ENCODE measurements around the gene ZSWIM3. TPM values are rescaled to one million over a fixed set of nuclear protein-coding genes. Genes with fewer than 3 reads are reported as not detected.

Gene ZSWIM3
- total RNA-seq, 2 experiments from 2014 or later = 5.1 to 5.8 TPM

GRCh38 chr20:45913116-45913515 is 55.7 kb downstream of the ZSWIM3 start:
- CTCF ChIA-PET = no interaction called here
- Mint-ChIP-seq H3K27me3 (ENCODE audit: low read depth) (peaks cover 23% of the 10 kb centered on the region), H3K27ac (no peak overlapping the region), H3K9me3 (ENCODE audit: insufficient read depth) (no peaks in the 10 kb centered on the region), H3K36me3 (ENCODE audit: low read depth) (no peaks in the 10 kb centered on the region), H3K4me3 (no peak overlapping the region), H3K4me1 (ENCODE audit: low read depth) (peaks cover 25% of the 10 kb centered on the region)
- POLR2A ChIA-PET = no interaction called here
- ATAC-seq = no peak
- no peak for DNase-seq

- ChIA-PET CTCF (no interaction called here), POLR2A (no interaction called here)
- Mint-ChIP-seq H3K4me3 (no peak overlapping the region), H3K9me3 (ENCODE audit: insufficient read depth) (no peaks in the 10 kb centered on the region), H3K27ac (no peak overlapping the region), H3K4me1 (ENCODE audit: low read depth) (peaks cover 4% of the 10 kb centered on the region), H3K27me3 (ENCODE audit: low read depth) (peaks cover 35% of the 10 kb centered on the region), H3K36me3 (ENCODE audit: low read depth) (no peaks in the 10 kb centered on the region)
- no peak for ATAC-seq
- DNase-seq = no peak
Observed at GRCh38 chr20:45917790-45918141, 60.4 kb downstream of the ZSWIM3 start.

DNA sequence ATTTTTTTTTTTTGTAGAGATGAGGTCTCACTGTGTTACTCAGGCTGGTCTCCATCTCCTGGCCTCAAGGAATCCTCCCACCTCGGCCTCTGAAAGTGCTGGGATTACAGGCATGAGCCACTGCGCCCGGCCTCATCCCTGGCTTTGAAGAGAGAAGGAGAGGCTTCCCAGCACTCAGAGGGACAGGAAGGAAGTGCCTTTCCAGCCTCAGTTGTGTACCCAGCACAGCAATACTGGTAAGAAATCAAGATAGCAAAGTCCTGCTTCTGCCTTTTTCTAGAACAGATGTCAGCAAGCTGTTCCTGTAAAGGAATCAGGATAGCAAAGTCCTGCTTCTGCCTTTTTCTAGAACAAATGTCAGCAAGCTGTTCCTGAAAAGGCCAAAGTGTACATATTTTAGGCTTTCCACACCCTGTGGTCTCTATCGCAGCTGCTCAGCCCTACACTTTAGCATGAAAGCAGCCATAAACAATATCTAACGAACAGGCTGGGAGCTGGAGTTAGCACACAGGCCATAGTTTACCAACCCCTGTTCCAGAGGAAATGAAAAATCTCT is 60.8 kb downstream of the ZSWIM3 start:
- Mint-ChIP-seq H3K4me1 (ENCODE audit: low read depth) (peaks cover 4% of the 10 kb centered on the region), H3K4me3 (no peak overlapping the region), H3K9me3 (ENCODE audit: insufficient read depth) (no peaks in the 10 kb centered on the region), H3K27ac (no peak overlapping the region), H3K36me3 (ENCODE audit: low read depth) (no peaks in the 10 kb centered on the region), H3K27me3 (ENCODE audit: low read depth) (peaks cover 34% of the 10 kb centered on the region)
- CTCF ChIA-PET = no interaction called here
- POLR2A ChIA-PET = no interaction called here
- no peak for DNase-seq
- ATAC-seq = no peak

DNA sequence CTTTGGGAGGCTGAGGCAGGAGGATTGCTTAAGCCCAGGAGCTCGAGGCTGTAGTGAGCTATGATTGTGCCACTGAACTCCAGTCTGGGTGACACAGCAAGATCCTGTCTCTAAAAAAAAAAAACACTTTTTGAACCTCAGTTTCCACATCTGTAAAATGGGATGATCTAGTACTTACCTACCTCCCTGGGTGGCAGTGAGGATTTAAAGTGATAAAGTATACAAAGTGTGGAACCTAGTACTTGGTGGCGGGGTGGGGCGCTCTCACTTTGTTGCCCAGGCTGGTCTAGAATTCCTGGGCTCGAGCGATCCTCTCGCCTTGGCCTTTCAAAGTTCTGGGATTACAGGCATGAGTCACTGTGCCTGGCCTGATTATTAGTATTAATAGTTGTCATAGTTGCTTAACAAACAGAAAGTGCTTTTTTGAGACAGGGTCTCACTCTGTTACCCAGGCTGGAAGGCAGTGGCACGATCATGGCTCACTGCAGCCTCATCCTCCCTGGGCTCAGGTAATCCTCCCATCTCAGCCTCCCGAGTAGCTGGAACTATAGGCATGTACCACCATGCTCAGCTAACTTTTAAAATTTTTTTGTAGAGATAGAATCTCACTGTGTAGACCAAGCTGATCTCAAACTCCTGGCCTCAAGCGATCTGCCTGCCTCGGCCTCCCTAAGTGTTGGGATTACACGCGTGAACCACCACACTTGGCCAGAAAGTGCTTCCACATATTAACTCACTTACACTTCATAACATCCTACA is 61.5 kb downstream of the ZSWIM3 start:
- Mint-ChIP-seq H3K36me3 (ENCODE audit: low read depth) (no peaks in the 10 kb centered on the region), H3K4me3 (no peak overlapping the region), H3K9me3 (ENCODE audit: insufficient read depth) (no peaks in the 10 kb centered on the region), H3K27me3 (ENCODE audit: low read depth) (peaks cover 35% of the 10 kb centered on the region), H3K4me1 (ENCODE audit: low read depth) (peaks cover 4% of the 10 kb centered on the region), H3K27ac (no peak overlapping the region)
- POLR2A ChIA-PET = interaction anchor here (1.2 kb wide), 1 partner anchor 16 kb away, joined by 5 read pairs; the partner anchor contains the start of gene PCIF1
- CTCF ChIA-PET = no interaction called here
- ATAC-seq = no peak
- DNase-seq = no peak

DNA sequence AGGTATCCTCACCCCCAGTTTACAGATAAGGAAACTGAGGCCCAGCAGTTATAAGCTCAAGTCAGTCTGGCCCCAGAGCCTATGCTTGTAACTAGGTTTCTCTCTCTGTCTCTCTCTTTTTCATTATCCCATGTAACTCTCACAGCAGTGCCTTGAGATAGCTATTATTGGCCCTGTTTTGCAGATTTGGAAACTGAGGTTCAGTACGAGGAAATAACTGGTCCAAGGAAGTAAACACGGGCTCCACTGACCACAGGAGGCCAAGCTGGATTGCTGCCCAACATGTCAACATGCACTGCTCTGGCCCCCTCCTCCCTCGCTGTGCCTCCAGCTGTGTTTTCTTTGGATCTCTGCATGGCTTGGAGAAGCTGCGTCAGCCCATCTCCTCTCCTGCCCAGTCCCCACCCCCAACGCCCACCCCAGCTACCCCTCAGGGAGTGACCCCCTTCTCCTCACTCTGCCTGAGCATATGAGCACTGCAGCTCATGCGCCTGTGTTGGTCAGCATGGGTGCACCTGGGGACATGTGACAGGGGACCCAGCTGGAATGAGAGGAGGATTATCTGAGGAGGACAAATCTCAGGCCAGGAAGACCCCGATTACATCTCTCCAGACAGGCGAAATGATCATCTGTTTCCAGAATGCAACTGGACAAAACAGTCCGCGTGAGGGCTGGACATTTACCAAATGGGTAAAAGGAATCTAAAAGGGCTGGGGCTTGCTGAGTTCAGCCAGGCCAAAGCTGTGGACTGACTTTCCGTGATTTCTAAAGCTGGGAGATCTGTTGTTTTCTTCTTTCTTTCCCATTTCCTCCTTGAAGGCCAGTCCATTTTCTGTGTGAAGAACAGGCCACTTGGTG is 62.4 kb downstream of the ZSWIM3 start:
- Mint-ChIP-seq H3K4me1 (ENCODE audit: low read depth) (peaks cover under 1% of the 10 kb centered on the region), H3K36me3 (ENCODE audit: low read depth) (no peaks in the 10 kb centered on the region), H3K27me3 (ENCODE audit: low read depth) (peaks cover 27% of the 10 kb centered on the region), H3K9me3 (ENCODE audit: insufficient read depth) (no peaks in the 10 kb centered on the region), H3K27ac (no peak overlapping the region), H3K4me3 (no peak overlapping the region)
- ATAC-seq (no peak), DNase-seq (no peak)
- CTCF ChIA-PET = interaction anchor here (1.3 to 1.9 kb wide), 2 partner anchors 13 to 50 kb away, joined by 5 to 6 read pairs; no protein-coding TSS in a partner anchor
- POLR2A ChIA-PET = interaction anchor here (0.7 to 1.2 kb wide), 2 partner anchors 15 to 28 kb away, joined by 3 to 5 read pairs; partner anchors contain the start of gene PCIF1

- Mint-ChIP-seq H3K9me3 (ENCODE audit: insufficient read depth) (no peaks in the 10 kb centered on the region), H3K36me3 (ENCODE audit: low read depth) (no peaks in the 10 kb centered on the region), H3K27me3 (ENCODE audit: low read depth) (peaks cover 27% of the 10 kb centered on the region), H3K4me1 (ENCODE audit: low read depth) (no peaks in the 10 kb centered on the region), H3K27ac (no peak overlapping the region), H3K4me3 (no peak overlapping the region)
- no peak for DNase-seq
- no peak for ATAC-seq
- ChIA-PET CTCF (interaction anchor here (0.8 to 1.9 kb wide), 3 partner anchors 13 to 122 kb away, joined by 3 to 6 read pairs (median 5); no protein-coding TSS in a partner anchor), POLR2A (no interaction called here)
Observed at GRCh38 chr20:45920462-45921336, 63.3 kb downstream of the ZSWIM3 start.

DNA sequence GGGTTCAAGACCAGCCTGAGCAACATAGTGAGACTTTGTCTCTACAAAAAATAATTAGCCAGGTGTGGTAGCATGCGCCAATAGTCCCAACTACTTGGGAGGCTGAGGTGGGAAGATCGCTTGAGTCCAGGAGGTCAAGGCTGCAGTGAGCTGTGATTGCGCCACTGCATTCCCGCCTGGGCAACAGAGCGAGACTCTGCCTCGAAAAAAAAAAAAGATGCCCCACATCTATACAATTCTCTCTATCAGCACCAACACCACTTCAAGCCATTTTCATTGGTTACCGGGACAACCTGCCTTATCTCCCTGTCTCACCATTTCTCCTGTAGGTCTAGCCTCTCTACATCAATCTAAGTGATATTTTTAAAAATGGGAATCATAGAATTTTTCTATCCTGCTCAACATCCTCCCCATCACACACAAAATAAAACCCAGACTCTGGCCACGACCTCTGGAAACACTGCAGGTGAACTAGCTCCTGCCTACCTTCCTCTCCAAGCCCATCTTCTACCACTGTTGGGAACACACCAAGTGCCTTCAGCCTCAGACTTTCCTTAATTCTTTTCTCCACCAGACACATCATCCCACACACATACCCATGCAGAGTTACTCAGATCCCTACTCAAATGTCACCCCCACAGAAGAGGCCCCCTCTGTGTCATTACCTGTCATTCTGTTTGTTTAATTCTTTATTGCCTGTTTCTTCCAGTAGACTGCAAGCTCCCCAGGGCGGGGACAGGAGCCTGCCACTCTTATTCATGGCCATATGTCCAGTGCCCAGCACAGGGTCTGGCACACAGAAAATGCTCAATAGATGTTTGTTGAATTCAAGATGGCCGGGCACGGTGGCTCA is 64.1 kb downstream of the ZSWIM3 start:
- H3K9me3 Mint-ChIP-seq (ENCODE audit: insufficient read depth) = no peaks in the 10 kb centered on the region
- DNase-seq (no peak), ATAC-seq (no peak)

DNA sequence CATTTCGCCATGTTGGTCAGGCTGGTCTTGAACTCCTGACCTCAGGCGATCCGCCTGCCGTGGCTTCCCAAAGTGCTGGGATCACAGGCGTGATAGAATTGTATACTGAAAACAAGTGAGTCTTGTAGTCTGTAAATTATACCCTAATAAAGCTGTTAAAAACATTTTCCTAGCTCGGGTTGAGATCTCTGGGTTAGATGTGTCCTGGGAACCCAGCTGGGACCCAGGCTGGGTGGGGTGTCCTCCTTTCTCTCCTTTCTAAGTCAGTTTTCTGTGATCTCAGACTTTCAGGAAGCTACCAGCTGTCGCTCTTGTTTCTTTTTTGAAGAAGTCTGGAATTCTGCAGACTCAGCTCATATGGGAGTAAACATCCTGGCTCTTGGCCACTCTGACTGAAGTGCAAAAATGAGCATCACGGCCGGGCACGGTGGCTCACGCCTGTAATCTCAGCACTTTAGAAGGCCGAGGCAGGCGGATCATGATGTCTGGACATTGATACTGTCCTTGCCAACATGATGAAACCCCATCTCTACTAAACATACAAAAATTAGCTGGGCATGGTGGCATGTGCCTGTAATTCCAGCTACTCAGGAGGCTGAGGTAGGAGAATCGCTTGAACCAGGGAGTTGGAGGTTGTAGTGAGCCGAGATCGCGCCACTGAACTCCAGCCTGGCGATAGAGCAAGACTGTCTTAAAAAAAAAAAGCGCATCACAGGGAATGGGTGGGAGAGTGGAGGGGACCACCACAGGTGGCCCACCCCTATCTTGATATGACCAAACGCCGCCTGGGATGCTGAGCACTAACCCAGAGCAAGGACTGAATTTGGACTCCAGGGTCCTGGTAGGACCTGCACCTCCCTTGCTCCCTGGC is 67.2 kb downstream of the ZSWIM3 start:
- DNase-seq (no peak), ATAC-seq (no peak)
- ChIA-PET POLR2A (interaction anchor here (4.7 kb wide), 1 partner anchor 9 kb away, joined by 30 read pairs; the partner anchor contains the start of gene PCIF1), CTCF (interaction anchor here (1.0 kb wide), 1 partner anchor 45 kb away, joined by 3 read pairs; no protein-coding TSS in a partner anchor)
- Mint-ChIP-seq H3K4me1 (ENCODE audit: low read depth) (no peaks in the 10 kb centered on the region), H3K27ac (no peak overlapping the region), H3K36me3 (ENCODE audit: low read depth) (no peaks in the 10 kb centered on the region), H3K27me3 (ENCODE audit: low read depth) (peaks cover 19% of the 10 kb centered on the region), H3K4me3 (no peak overlapping the region), H3K9me3 (ENCODE audit: insufficient read depth) (no peaks in the 10 kb centered on the region)

More for the DNA sequence above, 64.1 kb downstream of the ZSWIM3 start:
- ChIA-PET POLR2A (no interaction called here), CTCF (interaction anchor here (0.8 to 1.9 kb wide), 3 partner anchors 12 to 123 kb away, joined by 3 to 6 read pairs (median 5); no protein-coding TSS in a partner anchor)
- Mint-ChIP-seq H3K4me1 (ENCODE audit: low read depth) (no peaks in the 10 kb centered on the region), H3K4me3 (no peak overlapping the region), H3K36me3 (ENCODE audit: low read depth) (no peaks in the 10 kb centered on the region), H3K27ac (no peak overlapping the region), H3K27me3 (ENCODE audit: low read depth) (peaks cover 22% of the 10 kb centered on the region)

- no peak for ATAC-seq
- Mint-ChIP-seq H3K9me3 (ENCODE audit: insufficient read depth) (no peaks in the 10 kb centered on the region), H3K27me3 (ENCODE audit: low read depth) (peaks cover 10% of the 10 kb centered on the region), H3K4me1 (ENCODE audit: low read depth) (no peaks in the 10 kb centered on the region), H3K4me3 (no peak overlapping the region), H3K36me3 (ENCODE audit: low read depth) (no peaks in the 10 kb centered on the region), H3K27ac (no peak overlapping the region)
- POLR2A ChIA-PET = interaction anchor here (1.1 to 4.7 kb wide), 2 partner anchors 8 to 45 kb away, joined by 3 to 30 read pairs; partner anchors contain the start of genes PCIF1 and ZSWIM1
- no peak for DNase-seq
- CTCF ChIA-PET = no interaction called here
Observed at GRCh38 chr20:45925821-45926506, 68.5 kb downstream of the ZSWIM3 start.
